HepG2 (cell line): Measurements from ENCODE around the gene MAP3K5. TPM values are rescaled to one million over a fixed set of nuclear protein-coding genes. Genes with fewer than 3 reads are reported as not detected.

Source experiments
- ATAC-seq: fragments of 200-7000 bp; cut with Tn5 transposase; 3 replicates; pipeline ENCODE4 v1.9.1; 2020; ENCODE audit warnings: mild to moderate bottlenecking, moderate library complexity
- BruUV-seq: library from RNA; stranded (reverse); fragments of 400-500 nt; replicated peaks from 2 replicates; lab custom pipeline; 2021; lab: Mats Ljungman, UMichigan
- CTCF ChIA-PET: fragments of 300-600 bp; formaldehyde crosslinking; extraction: SDS; loops from one replicate; lab custom pipeline; 2021; ENCODE audit warnings: low total read pairs, inconsistent platforms, low intra/inter-chr PET ratio; lab: Yijun Ruan, JAX
- POLR2A ChIA-PET: fragments of 350-600 bp; sonication (Branson Sonifier 250); formaldehyde crosslinking; loops from one replicate; lab custom pipeline; 2020; ENCODE audit warnings: antibody characterized with exemption, inconsistent platforms; lab: Yijun Ruan, JAX
- DNase-seq: peaks from one replicate; pipeline ENCODE4 v3.0.0-alpha.2; 2015; ENCODE audit warnings: low spot score
- FAIRE-seq: peaks from 3 replicates; lab custom pipeline; 2011; peaks lifted over from hg19 to GRCh38; lab: Jason Lieb, UNC
- H2AFZ ChIP-seq: one replicate; pipeline ENCODE4 v1.6.1; 2011; ENCODE audit warnings: low read length, inconsistent platforms
- H3K27ac ChIP-seq: fragments of 300-600 bp; 3 replicates; pipeline ENCODE4 v1.8.0; 2011; ENCODE audit warnings: mixed run types, mild to moderate bottlenecking, mixed read lengths, low read length, inconsistent platforms; ENCODE audit not compliant: insufficient read depth; ENCODE audit errors: extremely low read length
- H3K27me3 ChIP-seq, 2 experiments: fragments of 200-600 bp in 1 of 2; 2 replicates in 1 of 2; 3 replicates in 1 of 2; pipeline versions ENCODE4 v1.6.0 to v1.8.0; 2011; ENCODE audit warnings: low read length in 2 of 2, mild to moderate bottlenecking in 2 of 2, moderate library complexity in 2 of 2, inconsistent platforms in 1 of 2; ENCODE audit not compliant: insufficient read depth in 2 of 2, control insufficient read depth in 1 of 2
- H3K36me3 ChIP-seq, 2 experiments: fragments of 200-600 bp in 1 of 2; replicated peaks in 1 of 2; 2 replicates in 1 of 2; 3 replicates in 1 of 2; pipeline versions ENCODE4 v1.5.1 to v1.8.0; 2011; ENCODE audit warnings: low read length in 2 of 2, inconsistent platforms in 1 of 2; ENCODE audit not compliant: insufficient read depth in 2 of 2, control insufficient read depth in 1 of 2
- H3K4me1 ChIP-seq: 2 replicates; pipeline ENCODE4 v1.5.1; 2012; ENCODE audit warnings: low read length, inconsistent platforms; ENCODE audit not compliant: insufficient read depth
- H3K4me2 ChIP-seq: 2 replicates; pipeline ENCODE4 v1.6.0; 2011; ENCODE audit warnings: low read depth, low read length, inconsistent platforms
- H3K4me3 ChIP-seq, 3 experiments: fragments of 200-600 bp in 1 of 3; sonication (generic), shearing (Covaris generic) in 1 of 3; replicated peaks in 1 of 3; 2 replicates each; pipeline ENCODE4 v1.5.1; 2011 to 2016; ENCODE audit warnings: low read length in 3 of 3, inconsistent platforms in 2 of 3, low read depth in 2 of 3, mild to moderate bottlenecking in 2 of 3, control low read depth in 1 of 3, mixed read lengths in 1 of 3; ENCODE audit not compliant: insufficient read depth in 1 of 3
- H3K79me2 ChIP-seq: one replicate; pipeline ENCODE4 v1.6.1; 2011; ENCODE audit warnings: low read length, inconsistent platforms; ENCODE audit not compliant: insufficient read depth
- H3K9ac ChIP-seq: 2 replicates; pipeline ENCODE4 v1.6.0; 2011; ENCODE audit warnings: mild to moderate bottlenecking, low read depth, low read length, inconsistent platforms; ENCODE audit not compliant: insufficient read depth
- H3K9me3 ChIP-seq: 2 replicates; pipeline ENCODE4 v1.5.1; 2012; ENCODE audit warnings: mild to moderate bottlenecking, low read length
- H4K20me1 ChIP-seq: 2 replicates; pipeline ENCODE4 v1.6.0; 2011; ENCODE audit warnings: inconsistent platforms, mild to moderate bottlenecking, low read length, moderate library complexity; ENCODE audit not compliant: insufficient read depth
- KDM3A ChIP-seq: IDR thresholded peaks from 2 replicates; pipeline ENCODE4 v1.6.1; 2018; ENCODE audit warnings: low read depth, missing compliant biosample characterization
- WGBS: methylation state at CpG from one replicate; pipeline ENCODE4 v1.1.6; 2017; ENCODE audit warnings: low lambda C conversion rate; 5-methylcytosine and 5-hydroxymethylcytosine counted together
- in situ Hi-C: cut with HindIII; loops from 2 replicates; pipeline ENCODE4 v1.10.0; 2017; ENCODE audit warnings: low pct_unique_long_range_greater_than_20kb; ENCODE audit not compliant: extremely low pct_ligation_motif_present
- intact Hi-C: fragments of 100-400 bp; cut with micrococcal nuclease; formaldehyde crosslinking; loops from one replicate; pipeline ENCODE4 v1.10.0; 2022; ENCODE audit not compliant: unreplicated experiment
- polyA plus RNA-seq, 8 experiments: library from polyadenylated mRNA; depleted of rRNA in 3 of 8; stranded (reverse) in 7 of 8; unstranded in 1 of 8; fragments of >200 nt; fragmentation: Illumina TruSeq in 4 of 8; extraction: Trizol in 4 of 8; gene quantifications; 2 replicates each; pipeline versions ENCODE4 v1.2.1 to v1.2.3, GENCODE V29; 2011 to 2016; ENCODE audit warnings: low read depth in 4 of 8, missing spikeins in 1 of 8, mixed read lengths in 1 of 8; ENCODE audit not compliant: insufficient read depth in 1 of 8
- small RNA-seq, 3 experiments: library from RNA; depleted of rRNA; stranded (forward); fragments of <200 nt; gene quantifications; one replicate each; pipeline ENCODE3, GENCODE V24; 2012; ENCODE audit warnings: low read depth in 2 of 3, low replicate concordance in 1 of 3; ENCODE audit not compliant: insufficient read length in 3 of 3, insufficient read depth in 2 of 3
- total RNA-seq, 5 experiments: library from RNA; depleted of rRNA; stranded (reverse); fragments of >200 nt; fragmentation: Illumina TruSeq; extraction: Trizol; gene quantifications; 2 replicates each; pipeline ENCODE4 v1.2.3, GENCODE V29; 2016; ENCODE audit warnings: low read depth in 1 of 5

The MAP3K5 gene
- total and polyA plus RNA-seq, 2 of the 13 experiments (the other 11 are each of a cell fraction or from before 2014, with no cell fraction given), result not detected

- no peak for TF ChIP-seq KDM3A (CRISPR knock-in tag)
- ATAC-seq (no peak), DNase-seq (no peak), FAIRE-seq (no peak)
- Histone ChIP-seq H3K4me3 (no peak overlapping the region), H3K4me2 (no peak overlapping the region), H3K4me1 (no peaks in the 10 kb centered on the region), H3K36me3 (no peaks in the 10 kb centered on the region), H3K27me3 (no peaks in the 10 kb centered on the region), H3K9me3 (no peaks in the 10 kb centered on the region), H4K20me1 (no peaks in the 10 kb centered on the region), H3K9ac (no peak overlapping the region), H3K27ac (no peak overlapping the region), H3K79me2 (no peaks in the 10 kb centered on the region), H2AFZ (no peak overlapping the region)
- no TSS peak for BruUV-seq
- intact Hi-C loops, result no loop called here
- CTCF ChIA-PET, result no interaction called here
- in situ Hi-C loops, result no loop called here
- POLR2A ChIA-PET, result no interaction called here
- 4% methylated on average over 1 of the region's 1 CpG for WGBS
These were observed 283.4 kb downstream of the MAP3K5 start for GRCh38 chr6:136508725-136509392.

Small RNAs within 50 kb of the gene (small RNA-seq; reads per million reads assigned to genes)
- gene RNA5SP219, result 0 reads per million in 3 experiments

Other genes with a start within 250 kb of the MAP3K5 start
- gene MAP7, start 242.1 kb downstream of the MAP3K5 start, total RNA-seq (2016; rRNA removed; fragmentation: Illumina TruSeq; extraction: Trizol), result 0.04 and 0.07 TPM in 2 replicates
- gene MAP7, start 242.1 kb downstream of the MAP3K5 start, polyA plus RNA-seq (2011; rRNA removed), result not detected in 2 replicates
- gene PEX7, start 30.1 kb upstream of the MAP3K5 start, total RNA-seq (2016; rRNA removed; fragmentation: Illumina TruSeq; extraction: Trizol), result 0.53 and 0.88 TPM in 2 replicates
- 0.04 and 0.29 TPM in 2 replicates for gene PEX7, start 30.1 kb upstream of the MAP3K5 start, polyA plus RNA-seq (2011; rRNA removed)
- not detected in 2 replicates for gene SLC35D3, start 129.8 kb upstream of the MAP3K5 start, total RNA-seq (2016; rRNA removed; fragmentation: Illumina TruSeq; extraction: Trizol)
- not detected in 2 replicates for gene SLC35D3, start 129.8 kb upstream of the MAP3K5 start, polyA plus RNA-seq (2011; rRNA removed)